ENCODE measurements around the gene CCDC8.
"Not testable (repeated sequence)": the region's sequence is repeated elsewhere in the genome, so short reads cannot be mapped to it uniquely, and the experiment has no call there.

The CCDC8 gene

DNA sequence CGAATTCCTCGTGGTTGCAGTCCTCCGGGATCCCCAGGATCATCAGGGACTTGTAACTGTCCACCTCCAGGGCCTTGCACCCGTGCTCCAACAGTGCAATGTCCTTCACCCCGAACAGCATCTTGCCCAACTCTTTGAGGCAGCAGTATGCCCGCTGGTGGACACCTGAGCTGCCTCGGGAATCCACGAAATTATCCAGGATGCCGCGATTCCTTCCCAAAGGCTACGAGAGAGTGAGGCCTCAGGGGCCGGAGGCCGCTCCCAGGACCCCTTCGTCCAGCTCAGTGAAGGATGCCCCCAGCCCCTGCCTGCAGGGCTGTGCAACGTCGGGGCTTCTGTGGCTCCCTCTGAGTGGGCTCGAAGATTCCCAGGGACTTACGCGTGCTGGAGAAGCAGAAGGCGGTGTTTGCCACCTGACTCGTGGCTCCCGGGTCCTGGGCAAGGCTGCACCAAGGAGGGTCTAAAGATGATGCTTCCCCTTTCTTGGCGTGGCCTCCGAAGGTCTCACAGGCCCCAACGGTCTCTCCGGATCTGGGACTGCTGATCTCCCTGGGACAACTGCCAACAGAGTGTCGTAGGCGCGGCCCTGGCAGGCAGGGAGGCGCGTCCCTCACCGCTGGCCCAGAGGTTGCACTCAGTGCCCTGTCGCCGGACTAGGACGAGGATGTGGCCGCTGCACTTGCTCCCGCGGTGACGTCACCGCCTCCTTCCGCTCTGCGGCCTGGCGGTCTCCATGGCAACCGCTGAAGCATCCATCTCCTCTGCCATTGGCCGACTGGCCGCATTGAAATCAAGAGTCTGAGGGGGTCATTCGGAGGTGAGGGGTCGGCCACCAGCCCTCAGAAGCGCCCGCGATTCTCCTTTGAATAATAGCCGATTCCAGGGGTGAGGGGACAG, 15.1 kb upstream of the CCDC8 start, which contains the start of gene PNMA8C:
Gene PNMA8C (minus strand): TSS at position 698 of the 897 bp plus-strand sequence. CDS start 577 bp downstream, at position 121.
- DNase-seq: no peak

DNA sequence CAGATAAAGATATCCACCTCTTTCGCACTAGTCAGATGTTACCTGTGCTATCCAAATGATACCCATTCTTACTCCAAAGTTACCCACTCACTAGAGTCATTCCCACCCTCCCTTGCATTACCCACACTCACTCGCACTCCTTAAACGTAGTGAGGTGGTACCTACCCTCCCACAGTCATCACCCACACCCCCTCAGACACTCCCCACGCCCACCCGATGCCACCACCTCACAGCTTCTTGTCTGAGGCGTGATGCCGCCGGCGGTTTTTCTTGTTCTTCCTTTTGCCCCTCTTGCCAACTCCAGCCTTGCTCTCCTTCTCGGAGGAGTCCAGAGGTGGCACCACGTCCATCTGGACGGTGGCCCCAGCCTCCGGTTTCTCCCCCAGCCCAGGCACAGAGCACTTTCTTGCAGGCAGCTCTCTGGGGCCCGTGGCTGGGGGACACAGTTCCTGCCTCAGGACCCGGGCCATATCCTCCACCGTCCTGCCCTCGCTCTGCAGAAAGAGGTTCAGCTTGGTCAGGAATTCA, 14.2 kb upstream of the CCDC8 start:
- no peak for DNase-seq

DNA sequence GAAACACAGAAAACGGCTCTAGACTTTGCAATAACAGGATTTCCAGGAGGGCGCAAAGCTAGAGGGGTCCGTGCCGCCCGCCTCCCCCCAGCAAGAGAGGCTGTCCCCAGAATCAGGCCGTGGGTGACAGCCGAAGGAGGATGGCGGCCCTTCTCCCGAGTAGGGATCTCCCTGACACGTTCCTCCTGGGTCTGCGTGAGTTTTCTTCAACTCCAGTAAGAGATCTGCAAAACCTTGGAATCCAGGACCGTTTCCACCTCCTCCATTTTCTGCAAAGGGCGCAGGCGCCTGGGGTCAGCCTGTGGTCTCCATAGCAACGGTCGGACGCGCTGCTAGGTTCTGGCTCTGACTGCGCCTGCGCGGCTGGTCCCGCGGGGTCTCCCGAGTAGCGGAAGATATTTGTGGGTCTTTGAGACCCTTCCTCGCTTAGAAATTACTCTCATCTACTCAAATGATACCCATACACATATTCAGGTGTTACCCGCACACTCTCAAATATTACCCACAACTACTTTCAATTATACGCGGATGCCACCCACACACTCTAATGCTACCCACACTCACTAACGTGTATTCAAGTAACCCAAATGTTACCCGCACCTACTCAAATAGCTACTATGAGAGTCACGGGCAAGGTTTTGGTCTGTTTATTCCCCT, 13.3 kb upstream of the CCDC8 start:
- peak; percentile 68 for DNase-seq

DNA sequence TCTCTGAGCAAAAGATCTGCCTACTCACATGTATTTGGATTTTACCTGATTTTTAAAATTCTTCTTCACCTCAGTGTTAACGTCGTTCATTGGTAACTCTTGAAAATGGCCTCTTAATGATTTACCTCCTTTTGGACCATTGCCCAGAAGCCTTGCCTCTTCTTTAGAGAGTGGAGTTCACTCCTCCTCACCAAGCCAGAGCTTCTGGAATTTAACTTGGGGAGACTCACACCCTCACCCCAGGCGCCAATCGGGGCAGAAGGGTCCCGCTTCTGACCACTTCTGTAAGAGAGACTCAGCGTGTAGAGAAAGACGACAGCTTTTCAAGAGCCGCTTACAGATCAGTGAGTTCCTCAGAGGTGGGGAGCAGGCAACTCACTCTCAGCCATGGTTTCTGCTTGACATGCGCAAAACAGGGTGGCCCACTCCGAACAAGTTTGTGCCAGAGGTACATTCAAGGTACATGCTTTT, 12.7 kb upstream of the CCDC8 start:
- no peak for DNase-seq

DNA sequence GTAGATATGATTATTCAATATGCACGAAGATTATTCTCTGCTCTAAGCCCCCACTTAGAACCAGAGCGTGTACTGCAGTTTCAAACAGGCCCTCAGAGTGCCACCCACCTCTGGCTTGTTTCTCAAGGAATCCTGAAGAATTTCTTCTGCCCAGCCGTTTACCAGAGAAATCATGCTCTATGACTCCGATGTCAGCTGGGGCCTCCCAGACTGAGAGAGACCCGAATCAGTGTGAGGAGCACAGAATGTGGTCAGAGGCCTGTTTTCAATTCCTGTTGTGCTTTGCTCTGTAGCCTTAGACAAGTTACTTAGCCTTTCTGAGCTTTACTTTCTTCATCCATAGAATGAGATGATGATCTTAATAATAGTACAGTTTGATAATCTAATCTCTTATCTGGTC, 9.8 kb upstream of the CCDC8 start:
- DNase-seq: no peak

DNA sequence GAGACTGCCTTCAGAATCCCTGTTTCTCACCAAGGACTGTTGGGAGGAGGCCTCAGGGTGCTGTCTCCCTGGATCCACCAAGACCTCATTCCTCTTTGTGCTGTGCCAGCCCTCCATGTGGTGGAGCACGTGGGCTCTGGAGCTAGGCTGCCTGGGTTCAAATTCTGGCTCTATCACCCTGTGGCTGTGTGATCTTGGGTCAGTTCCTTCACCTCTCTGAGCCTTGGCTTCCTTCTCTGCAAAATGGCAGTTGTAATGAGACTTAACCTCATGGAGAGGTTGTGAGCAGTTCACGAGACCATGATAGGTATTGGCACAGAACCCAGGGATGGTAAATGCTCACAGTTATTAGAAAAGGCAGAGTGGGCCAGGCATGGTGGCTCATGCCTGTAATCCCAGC, 9.0 kb upstream of the CCDC8 start:
- DNase-seq: no peak

DNA sequence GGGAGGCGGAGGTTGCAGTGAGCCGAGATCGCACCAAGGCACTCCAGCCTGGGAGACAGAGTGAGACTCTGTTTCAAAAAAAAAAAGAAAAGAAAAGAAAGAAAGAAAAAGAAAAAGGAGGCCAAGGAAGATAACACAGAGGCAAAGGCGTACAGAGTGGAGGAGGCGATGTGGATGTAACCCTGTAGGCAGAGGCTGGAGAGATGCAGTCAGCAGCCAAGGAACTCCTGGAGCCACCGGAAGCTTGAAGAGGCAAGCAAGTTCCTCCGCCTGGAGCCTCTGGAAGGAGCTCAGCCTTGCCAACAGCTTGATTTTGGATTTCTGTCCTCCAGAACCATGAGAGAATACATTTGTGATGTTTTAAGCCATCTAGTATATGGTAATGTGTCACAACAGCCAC, 6.7 kb upstream of the CCDC8 start:
- DNase-seq: no peak

DNA sequence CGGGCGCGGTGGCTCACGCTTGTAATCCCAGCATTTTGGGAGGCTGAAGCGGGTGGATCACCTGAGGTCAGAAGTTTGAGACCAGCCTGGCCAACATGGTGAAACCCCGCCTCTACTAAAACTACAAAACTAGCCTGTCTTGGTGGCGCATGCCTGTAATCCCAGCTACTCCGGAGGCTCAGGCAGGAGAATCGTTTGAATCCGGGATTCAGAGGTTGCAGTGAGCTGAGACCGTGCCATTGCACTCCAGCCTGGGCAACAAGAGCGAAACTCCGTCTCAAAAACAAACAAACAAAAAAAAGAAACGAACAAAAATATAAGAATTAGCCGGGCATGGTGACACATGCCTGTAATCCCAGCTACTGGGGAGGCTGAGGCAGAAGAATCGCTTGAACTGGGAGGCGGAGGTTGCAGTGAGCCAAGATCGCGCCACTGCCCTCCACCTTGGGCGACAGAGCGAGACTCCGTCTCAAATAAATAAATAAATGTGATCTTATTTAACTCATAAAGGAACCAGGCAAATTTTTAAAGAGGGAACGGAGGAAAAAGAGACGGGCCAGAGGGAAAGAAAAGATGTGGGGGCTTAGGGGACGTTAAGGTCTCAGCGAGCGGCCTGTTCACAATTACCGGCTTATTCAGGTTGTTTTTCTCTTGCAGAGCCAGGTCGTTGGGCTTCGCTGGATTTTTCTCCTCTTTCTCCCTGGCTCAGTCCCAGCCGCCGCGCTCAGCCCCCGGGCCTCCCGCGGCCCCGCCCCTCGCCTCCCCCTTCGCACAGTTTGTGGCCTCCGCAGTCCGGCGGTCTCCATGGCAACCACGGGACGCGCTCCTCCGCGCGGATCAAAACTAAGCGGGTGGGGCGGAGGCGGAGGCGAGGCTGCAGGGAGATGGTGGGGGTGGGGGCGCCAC, 2.7 kb upstream of the CCDC8 start:
- DNase-seq: peak; percentile 54

DNA sequence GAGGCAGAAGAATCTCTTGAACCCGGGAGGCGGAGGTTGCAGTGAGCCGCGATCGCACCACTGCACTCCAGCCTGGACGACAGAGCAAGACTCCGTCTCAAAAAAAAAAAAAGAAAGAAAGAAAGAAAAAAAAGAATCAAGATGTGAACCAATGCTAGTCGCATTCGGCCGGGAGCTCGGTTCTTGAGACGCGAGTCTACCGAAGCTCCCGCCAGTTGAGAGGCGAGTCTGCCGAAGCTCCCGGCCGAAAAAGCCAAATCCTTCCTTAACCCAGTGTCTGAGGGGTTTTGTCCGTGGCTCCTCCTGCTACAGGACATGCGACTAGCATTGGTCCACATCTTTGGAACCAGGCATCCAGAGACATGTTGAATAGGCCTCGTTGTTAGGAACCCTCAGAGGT, 1.5 kb upstream of the CCDC8 start:
- not testable (repeated sequence) for DNase-seq

DNA sequence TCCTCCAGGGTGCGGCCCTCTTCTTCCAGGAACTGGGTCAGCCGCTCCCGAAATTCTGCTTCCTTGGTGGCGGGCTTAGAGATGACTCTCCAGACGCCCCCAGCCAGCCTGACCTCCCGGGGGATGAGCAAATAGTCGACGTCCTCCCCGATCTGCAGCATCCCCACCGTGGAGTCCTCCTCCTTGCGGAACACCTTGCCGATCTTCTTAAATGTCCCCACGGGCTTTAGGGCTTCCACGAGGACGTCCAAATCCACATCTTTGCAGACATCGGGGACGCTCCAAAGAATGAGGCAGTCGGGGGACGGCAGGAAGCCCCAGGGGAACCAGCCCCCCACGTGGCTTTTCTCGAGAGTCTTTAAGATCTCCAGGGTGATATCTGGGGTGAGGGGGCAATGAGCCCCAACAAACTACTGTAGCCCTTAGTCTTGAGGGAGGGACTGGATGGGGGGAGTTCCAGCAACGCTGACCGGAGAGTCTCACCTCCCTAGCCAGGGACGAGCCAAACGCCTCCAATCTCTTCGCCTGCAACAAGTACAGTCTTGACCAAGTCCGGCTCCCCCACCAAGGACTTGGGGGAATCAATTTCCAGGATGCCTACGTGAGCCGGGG, 608 bp downstream of the CCDC8 start:
- no peak for DNase-seq

DNA sequence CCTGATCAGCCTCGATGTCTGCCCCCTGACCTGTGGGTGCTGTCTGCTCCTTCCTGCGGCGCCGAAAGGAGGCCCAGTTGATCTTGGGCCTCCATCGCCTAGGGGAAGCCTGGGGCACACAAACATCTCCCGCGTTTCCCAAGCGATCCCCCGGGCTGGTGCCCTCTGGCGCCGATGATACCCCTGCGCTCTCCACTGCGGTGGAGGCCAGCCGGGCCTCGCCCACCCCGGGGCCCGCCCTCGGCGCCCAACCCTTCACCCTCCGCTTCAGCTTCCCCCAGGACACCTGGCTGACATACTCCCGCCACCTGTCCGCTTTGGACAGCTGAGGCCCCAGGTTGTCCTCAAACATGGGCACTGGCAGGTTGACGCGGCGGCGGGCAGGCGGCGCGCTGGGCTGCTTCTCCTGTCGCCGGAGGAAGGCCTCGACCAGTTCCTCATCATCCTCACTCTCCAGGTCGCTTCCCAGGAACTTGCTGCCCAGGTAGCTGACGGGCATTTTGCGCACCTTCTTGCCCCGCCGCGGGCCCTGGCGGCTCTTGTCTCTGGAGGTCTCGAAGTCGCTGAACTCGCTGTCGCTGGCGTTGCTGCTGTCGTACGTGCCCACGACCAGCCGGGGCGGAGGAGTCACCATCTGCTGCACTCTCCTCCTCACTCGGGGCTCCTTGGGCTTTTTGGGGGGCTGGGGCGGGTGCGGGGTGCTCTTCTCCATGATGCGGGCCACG, 1.3 kb downstream of the CCDC8 start:
- DNase-seq: no peak

DNA sequence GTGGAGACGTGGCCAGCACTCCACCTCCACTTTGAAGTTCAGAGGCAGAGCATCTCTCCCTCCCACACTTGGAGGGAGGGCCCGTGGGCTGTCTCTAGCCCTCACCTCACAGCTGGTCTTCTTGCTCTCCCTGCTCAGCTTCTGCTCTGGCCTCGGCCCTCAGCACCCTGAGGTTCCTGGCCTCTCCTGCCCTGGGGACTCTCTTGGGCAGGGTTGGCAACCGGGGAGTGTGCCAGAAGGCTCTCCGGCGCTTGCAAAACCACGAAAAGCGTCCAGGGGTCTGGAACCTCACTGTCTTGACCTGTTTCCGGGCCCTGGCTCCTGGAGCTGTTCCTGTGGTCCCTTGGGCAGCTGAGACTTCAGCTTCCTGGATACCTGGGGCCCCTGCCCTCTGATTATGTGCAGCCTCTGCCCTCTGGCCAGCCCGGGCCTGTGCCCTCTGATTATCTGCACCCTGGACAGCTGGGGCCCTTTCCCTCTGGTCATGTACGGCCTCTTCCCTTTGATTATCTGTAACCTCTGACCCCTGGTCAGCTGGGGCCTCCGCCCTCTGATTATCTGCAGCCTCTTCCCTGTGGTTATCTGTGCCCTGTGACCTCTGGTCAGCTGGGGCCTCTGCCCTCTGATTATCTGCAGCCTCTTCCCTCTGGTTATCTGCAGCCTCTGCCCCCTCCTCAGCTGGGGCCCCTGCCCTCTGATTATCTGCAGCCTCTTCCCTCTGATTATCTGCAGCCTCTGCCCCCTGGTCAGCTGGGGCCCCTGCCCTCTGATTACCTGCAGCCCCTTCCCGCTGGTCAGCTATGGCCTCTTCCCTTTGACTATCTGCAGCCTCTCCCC, 2.1 kb downstream of the CCDC8 start:
- DNase-seq: no peak

DNA sequence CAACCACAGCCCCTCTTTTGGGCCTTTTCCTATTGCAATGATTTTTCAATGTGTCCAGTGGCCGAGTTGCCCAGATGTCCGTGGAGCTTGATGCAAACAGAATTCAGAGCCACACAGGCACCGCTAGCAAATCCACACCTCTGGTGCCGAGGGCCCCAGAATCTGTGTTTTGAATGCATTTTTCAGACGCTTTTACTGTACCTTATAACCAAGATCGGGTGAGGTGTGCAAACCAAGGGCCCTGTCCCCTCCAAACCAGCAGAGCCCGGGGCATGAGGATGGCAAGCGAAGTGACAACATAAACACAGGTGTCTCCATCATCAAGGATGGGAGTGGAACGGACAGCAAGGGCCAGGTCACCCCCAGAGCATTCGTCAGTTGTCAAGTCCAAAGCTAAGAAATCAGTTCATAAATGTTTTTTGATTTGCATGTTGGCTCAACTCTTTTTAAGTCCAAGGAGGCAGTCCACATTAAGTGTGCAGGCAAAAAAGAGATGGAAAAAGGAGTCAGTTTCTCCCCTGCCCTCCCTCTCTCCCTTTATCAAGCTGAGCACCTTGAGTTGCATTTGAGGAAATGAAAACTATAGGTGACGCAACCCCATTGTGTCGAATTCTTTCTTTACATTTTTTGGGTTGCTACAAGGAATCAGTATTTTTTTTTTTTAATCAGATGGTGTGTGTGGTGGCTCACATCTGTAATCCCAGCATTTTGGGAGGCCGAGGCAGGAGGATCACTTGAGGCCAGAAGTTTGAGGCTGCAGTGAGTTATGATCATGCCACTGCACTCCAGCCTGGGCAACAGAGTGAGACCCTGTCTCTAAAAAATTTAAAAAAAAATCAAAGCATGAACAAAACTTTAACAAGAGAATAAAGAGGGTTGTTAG, 2.9 kb downstream of the CCDC8 start:
- no peak for DNase-seq

DNA sequence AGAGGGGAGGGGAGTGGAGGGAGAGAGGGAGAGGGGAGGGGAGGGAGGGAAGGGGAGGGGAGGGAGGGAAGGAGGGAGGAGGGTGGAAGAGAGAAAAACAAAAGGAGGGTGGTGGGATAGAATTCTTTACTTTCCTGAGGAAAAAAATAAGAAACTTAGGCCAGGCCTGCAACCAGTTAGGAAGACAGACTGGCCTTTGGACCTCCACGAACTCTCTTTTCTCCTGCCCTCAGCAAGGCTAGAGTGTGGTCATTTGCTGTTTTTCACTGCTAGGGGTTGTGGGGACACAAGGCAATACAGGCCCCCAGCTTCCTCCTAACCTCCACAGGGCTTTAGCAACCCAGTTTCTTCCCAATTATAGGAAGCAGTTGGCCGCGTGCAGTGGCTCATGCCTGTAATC, 4.2 kb downstream of the CCDC8 start:
- no peak for DNase-seq

DNA sequence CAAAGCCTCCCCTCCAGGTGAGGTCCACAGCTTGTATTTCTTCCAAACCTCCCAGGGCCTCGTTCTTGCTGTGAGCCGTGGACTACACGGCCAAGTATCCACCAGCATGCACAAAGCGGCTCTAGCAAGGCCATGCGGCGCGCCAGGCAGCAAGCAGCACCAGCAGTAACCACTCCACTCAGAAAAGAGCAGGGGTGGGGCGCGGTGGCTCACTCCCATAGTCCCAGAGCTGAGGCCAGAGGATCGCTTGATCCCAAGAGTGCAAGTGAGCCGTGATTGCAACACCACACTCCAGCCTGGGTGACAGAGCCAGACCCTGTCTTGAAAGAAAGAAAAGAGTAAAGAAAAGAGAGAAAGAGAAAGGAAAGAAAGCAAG, 4.7 kb downstream of the CCDC8 start:
- no peak for DNase-seq

DNA sequence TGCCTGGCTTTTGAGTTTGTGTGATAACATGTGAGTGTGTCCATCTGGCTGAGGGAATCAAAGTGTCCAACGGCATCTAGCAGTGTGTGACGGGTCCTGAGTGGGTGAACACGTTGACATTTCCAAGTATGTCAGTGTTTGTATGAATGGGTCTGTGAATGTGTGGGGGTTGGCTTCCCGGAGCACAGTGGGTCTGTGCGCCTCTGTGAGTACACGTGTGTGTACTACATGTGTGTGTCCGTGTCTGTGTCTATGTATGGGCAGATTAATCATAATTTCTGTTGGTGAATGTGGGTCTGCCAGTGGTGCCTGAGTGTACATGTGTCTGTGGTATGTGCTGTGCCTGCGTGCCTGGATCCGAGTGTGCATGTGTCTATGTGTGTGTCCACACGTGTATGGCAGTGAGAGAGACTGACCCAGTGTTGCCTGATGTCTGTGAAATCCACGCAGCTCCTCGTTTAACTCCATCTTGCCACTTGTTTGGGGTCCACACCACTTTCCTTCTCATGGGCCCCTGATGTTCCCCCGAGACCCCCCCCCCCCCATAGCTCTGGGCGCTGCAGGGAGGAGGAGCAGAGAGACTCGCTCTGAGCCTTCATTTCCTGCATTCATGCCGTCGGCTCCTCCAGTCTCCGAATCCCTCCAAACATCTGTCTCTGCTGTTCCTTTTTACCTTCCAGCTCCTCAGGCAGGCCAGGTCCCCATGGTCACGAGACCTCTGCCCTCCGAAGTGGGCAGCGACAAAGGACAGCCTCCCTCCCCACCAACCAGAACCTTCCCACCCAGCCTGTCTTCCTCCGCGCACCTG, 5.3 kb downstream of the CCDC8 start:
- DNase-seq: no peak

DNA sequence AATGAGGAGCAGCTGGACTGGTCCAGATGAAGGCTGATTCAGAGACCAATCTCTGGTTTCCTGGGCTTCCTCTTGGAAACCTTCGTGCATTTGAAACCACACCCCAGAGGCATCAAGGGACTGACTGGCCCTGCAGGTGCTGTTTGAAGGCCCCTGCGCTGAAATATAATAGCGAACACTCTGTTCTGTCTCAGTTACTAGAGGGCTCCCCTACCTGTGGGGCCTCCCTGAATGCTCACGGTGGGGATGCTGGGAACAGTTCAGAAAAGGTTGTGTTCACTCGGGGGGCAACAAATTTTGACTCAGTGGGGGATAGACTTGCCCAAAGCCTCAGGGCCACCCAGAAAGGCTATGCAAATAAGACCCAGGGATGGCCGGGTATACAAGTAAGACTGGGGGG, 6.4 kb downstream of the CCDC8 start:
- no peak for DNase-seq

DNA sequence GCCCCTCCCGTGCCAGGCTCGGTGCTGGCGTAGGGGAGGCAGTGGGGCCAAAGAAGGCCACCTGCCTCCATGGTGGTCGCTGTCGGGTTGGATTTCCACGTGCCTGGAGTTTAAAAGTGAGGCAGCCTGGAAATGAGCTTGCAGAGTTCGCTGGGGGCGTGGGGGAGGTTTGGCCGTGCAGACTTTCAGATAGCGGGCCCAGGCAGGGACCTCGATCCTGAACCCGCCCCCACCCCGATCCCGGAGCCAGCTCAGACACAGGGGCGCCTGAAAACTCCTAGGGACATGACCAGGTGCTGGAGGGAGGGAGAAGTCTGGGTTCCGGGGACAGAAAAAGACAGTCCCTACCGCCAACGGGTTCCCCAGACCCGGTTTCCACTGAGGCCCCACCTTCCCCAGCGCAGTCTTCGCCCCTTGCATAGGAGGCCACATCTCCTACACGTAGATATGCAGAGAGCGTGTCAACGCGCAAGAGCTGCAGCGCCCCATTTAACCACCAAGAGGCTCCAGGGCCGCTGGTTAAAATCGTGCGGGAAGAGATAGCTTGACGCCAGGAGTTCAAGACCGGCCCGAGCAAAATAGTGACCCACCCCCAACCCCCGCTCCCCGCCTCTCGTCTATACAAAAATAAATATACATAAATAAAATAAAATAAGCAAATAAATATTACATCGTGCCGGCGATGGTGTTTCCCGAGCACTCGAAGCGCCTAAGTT, 8.5 kb downstream of the CCDC8 start:
- DNase-seq: no peak

Measured in NCI-H1694 (cell line).